Ovary (tissue), 9 donors: ENCODE measurements around the gene GAS2L3. TPM values are rescaled to one million over a fixed set of nuclear protein-coding genes. Genes with fewer than 3 reads are reported as not detected.
A peak's percentile ranks its signal among the peaks of the same experiment; 100 is the strongest.

Source experiments
- DNase-seq, 5 donors: peaks; one replicate each; pipeline ENCODE4 v3.0.0-alpha.2; 2019 to 2020
- H3K27ac ChIP-seq, 2 donors: fragments of 200-600 bp; one replicate each; pipeline versions ENCODE4 v1.5.1 to v1.8.0; 2019 to 2022
- H3K27me3 ChIP-seq: fragments of 200-600 bp; one replicate; pipeline ENCODE4 v1.8.0; 2022
- H3K36me3 ChIP-seq: fragments of 200-600 bp; sonication (generic); one replicate; pipeline ENCODE4 v1.5.1; 2019
- H3K4me1 ChIP-seq: one replicate; pipeline ENCODE4 v1.8.1; 2013; ENCODE audit warnings: mild to moderate bottlenecking, moderate library complexity; ENCODE audit not compliant: insufficient read depth
- H3K4me3 ChIP-seq: fragments of 200-600 bp; sonication (generic); one replicate; pipeline ENCODE4 v1.5.1; 2017
- H3K9me3 ChIP-seq, 2 donors: fragments of 200-600 bp in 1 of 2; sonication (generic) in 1 of 2; one replicate each; pipeline versions ENCODE4 v1.5.1 to v1.8.1; 2013 to 2019; ENCODE audit warnings: mild to moderate bottlenecking in 1 of 2, moderate library complexity in 1 of 2
- CTCF ChIP-seq, 3 donors: fragments of 450-650 bp in 2 of 3; fragments of 200-600 bp in 1 of 3; IDR thresholded peaks; one replicate each; pipeline versions ENCODE4 v1.5.1 to v1.8.0; 2016 to 2022; ENCODE audit warnings: antibody characterized with exemption in 3 of 3, mild to moderate bottlenecking in 1 of 3
- EP300 ChIP-seq: sonication (generic); formaldehyde crosslinking; IDR thresholded peaks from one replicate; pipeline ENCODE4 v1.6.1; 2017; ENCODE audit warnings: antibody characterized with exemption
- POLR2A ChIP-seq: fragments of 450-650 bp; IDR thresholded peaks from one replicate; pipeline ENCODE4 v1.6.1; 2017; ENCODE audit warnings: antibody characterized with exemption, mild to moderate bottlenecking, moderate library complexity
- WGBS, 3 donors: extraction: QIAGEN DNeasy Blood & Tissue Kit in 1 of 3; methylation state at CpG; one replicate each; pipeline versions ENCODE4 v1.1.5 to v1.1.7; 2013 to 2017; 5-methylcytosine and 5-hydroxymethylcytosine counted together
- intact Hi-C, 4 donors: fragments of 100-400 bp; cut with DNase I; formaldehyde crosslinking; loops; one replicate each; pipeline versions ENCODE4 v1.11.0 to v1.15.1; 2022 to 2023
- polyA plus RNA-seq, 2 donors: library from polyadenylated mRNA; stranded (reverse); fragments of 200-250 nt in 1 of 2; fragments of 350-450 nt in 1 of 2; fragmentation: Illumina TruSeq in 1 of 2; extraction: RNeasy Lipid Tissue Mini Kit (QIAGEN cat#74804) in 1 of 2; gene quantifications; one replicate each; pipeline ENCODE4 v1.2.3, GENCODE V29; 2013 to 2014
- total RNA-seq, 7 donors: library from RNA; depleted of rRNA in 2 of 7; stranded (reverse); fragments of >200 nt in 2 of 7; fragmentation: NEBNext Ultra II Directional in 3 of 7; extraction: Animal tissue kit (Norgen Biotek cat#: 25700) in 3 of 7; gene quantifications; one replicate each; pipeline versions ENCODE4 v1.1.0 to v1.2.4, GENCODE V29; 2016 to 2023
- donor health status: DM: no; HTN: no; CAD: no; lungs with moderate emphysema.
- donor health status: DM: no; HTN: no; CAD: no.
- donor health status: Bipolar disorder and iron deficiency.
- donor health status: DM: yes; HTN: yes; CAD: no.
- donor health status: DM: no; HTN: no; CAD: no.
- donor health status: DM: yes; HTN: yes; CAD: no.

The GAS2L3 gene
- total and polyA plus RNA-seq, 9 donors = 1.0 to 4.9 (median 2.9) TPM

GRCh38 chr12:100566887-100567637, 6.4 kb upstream of the GAS2L3 start:
- TF ChIP-seq EP300 (no peak), CTCF (IDR thresholded peaks at IDR 0.05) (no peak), POLR2A (no peak)
- Histone ChIP-seq H3K36me3 (no peaks in the 10 kb centered on the region), H3K27me3 (no peaks in the 10 kb centered on the region), H3K27ac (no peak overlapping the region), H3K9me3 (no peaks in the 10 kb centered on the region), H3K4me3 (no peak overlapping the region), H3K4me1 (no peaks in the 10 kb centered on the region)
- intact Hi-C loops = no loop called here
- 23 to 37% (median 30%) methylated on average over 3 of the region's 3 CpGs for WGBS, 3 donors
- DNase-seq = no peak

- no peak for TF ChIP-seq POLR2A
- no peak for TF ChIP-seq CTCF (IDR thresholded peaks at IDR 0.05)
- no peak for TF ChIP-seq EP300
- no peak for DNase-seq
- intact Hi-C loops = no loop called here
- H3K9me3 ChIP-seq = no peaks in the 10 kb centered on the region
- no peaks in the 10 kb centered on the region for H3K36me3 ChIP-seq
- no peaks in the 10 kb centered on the region for H3K4me1 ChIP-seq
- H3K27ac ChIP-seq = no peak overlapping the region
- no peak overlapping the region for H3K4me3 ChIP-seq
- H3K27me3 ChIP-seq = no peaks in the 10 kb centered on the region
Observed at GRCh38 chr12:100567945-100568344, 5.5 kb upstream of the GAS2L3 start.

DNA sequence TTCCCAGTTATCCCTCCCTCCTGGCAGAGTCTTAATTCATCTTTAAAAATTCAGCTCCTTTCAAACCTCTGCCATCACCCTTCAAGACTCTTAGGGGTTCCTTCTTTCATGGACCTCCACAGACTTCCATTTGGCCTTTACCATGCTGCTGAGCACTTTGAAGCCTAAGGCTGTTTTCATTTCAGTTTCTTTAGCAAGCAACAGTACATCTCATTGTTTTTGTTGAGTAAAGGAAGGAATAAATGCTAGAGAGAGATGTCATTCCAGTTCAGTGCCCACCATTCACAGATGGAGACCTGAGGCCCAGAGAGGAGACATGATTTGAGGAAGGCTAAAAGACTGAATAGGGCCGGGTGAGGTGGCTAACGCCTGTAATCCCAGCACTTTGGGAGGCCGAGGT, 1.3 kb upstream of the GAS2L3 start:
- Histone ChIP-seq H3K4me1 (no peaks in the 10 kb centered on the region), H3K36me3 (no peaks in the 10 kb centered on the region), H3K9me3 (no peaks in the 10 kb centered on the region), H3K4me3 (no peak overlapping the region), H3K27me3 (no peaks in the 10 kb centered on the region), H3K27ac (no peak overlapping the region)
- TF ChIP-seq EP300 (no peak), CTCF (IDR thresholded peaks at IDR 0.05) (no peak), POLR2A (no peak)
- intact Hi-C loops = no loop called here
- DNase-seq = no peak
- WGBS, 3 donors = 90 to 97% (median 95%) methylated on average over 3 of the region's 3 CpGs

DNA sequence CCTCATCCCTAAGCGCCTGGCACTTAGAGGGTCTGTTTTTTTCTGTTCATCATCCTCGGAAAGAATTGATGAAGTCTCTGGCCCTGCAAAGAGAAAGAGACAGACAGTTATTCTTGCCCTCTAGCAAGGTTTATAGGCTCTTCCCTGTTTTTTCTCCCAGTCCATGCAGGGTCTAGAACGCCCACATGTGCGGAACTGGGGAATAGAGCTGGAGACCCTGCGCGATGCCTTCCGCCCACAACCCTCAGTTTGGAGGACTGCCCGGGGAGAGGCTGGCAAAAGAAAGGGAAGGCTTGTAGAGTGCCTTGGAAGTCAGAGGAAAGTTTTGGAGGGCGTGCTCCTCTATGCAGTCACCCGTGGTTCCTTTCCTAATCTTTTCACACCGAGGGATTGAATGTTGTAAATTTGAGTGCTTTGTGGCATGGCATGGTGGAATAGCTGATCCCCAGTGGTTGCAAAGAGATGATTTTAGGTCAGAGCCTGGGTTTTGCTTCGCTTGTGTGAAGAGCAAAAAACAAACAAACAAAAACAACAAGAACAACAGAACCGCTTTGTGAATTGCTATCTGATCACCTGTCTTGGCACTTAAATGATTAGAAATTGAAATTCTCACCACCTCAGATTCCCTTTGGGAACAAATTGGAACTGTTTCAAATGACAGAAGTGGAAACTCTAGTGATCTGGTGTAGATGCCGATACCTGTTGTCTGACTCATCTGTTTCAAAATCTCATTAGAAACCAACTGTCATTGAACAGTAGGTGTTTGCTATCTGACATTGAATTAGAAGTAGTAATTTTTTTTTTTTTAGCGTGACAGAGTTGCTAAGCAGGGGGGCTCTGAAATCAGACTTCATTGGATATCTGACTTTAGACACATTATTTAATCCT, 947 bp downstream of the GAS2L3 start:
- 12 to 14% (median 13%) methylated on average over 15 of the region's 15 CpGs for WGBS, 3 donors
- Histone ChIP-seq H3K27me3 (no peaks in the 10 kb centered on the region), H3K36me3 (no peaks in the 10 kb centered on the region), H3K9me3 (no peaks in the 10 kb centered on the region), H3K27ac (peak overlapping the region; percentile 50 to 52), H3K4me3 (peak overlapping the region; percentile 44), H3K4me1 (no peaks in the 10 kb centered on the region)
- TF ChIP-seq POLR2A (no peak), EP300 (no peak), CTCF (IDR thresholded peaks at IDR 0.05) (no peak)
- intact Hi-C loops = no loop called here
- DNase-seq = peak in 1 of 5 donors; percentile 33
